ENCODE data around the gene PEAK1.

The PEAK1 gene

GRCh38 chr15:77356305-77356704, 63.6 kb downstream of the PEAK1 start:
- DNase-seq = no peak

GRCh38 chr15:77355321-77355720, 64.6 kb downstream of the PEAK1 start:
- no peak for DNase-seq

GRCh38 chr15:77354063-77354462, 65.8 kb downstream of the PEAK1 start:
- DNase-seq = no peak

GRCh38 chr15:77352887-77353286, 67.0 kb downstream of the PEAK1 start:
- no peak for DNase-seq

- DNase-seq = no peak
These were observed 69.1 kb downstream of the PEAK1 start for GRCh38 chr15:77350792-77351191.

- no peak for DNase-seq
These were observed 70.2 kb downstream of the PEAK1 start for GRCh38 chr15:77349666-77350065.

- no peak for DNase-seq
These were observed 71.4 kb downstream of the PEAK1 start for GRCh38 chr15:77348511-77348910.

DNA sequence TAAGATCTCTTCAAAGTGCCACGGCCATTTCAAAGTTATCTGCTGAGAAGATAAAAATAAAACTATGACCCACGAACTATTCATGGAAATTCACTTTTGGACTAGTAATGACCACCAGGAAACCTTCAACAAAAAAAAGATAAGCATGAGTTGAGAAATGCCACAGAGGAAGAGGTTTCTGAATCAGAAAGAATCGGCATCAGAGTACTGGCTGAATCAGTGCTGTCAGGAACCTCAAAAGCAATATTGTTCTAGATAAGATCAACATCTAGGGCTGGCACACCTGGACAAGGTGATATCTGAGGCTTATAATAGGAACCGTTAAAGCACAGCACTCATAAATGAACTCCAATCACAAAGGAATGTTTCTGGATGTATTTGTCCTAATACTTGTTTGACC, 72.7 kb downstream of the PEAK1 start:
- no peak for DNase-seq

DNA sequence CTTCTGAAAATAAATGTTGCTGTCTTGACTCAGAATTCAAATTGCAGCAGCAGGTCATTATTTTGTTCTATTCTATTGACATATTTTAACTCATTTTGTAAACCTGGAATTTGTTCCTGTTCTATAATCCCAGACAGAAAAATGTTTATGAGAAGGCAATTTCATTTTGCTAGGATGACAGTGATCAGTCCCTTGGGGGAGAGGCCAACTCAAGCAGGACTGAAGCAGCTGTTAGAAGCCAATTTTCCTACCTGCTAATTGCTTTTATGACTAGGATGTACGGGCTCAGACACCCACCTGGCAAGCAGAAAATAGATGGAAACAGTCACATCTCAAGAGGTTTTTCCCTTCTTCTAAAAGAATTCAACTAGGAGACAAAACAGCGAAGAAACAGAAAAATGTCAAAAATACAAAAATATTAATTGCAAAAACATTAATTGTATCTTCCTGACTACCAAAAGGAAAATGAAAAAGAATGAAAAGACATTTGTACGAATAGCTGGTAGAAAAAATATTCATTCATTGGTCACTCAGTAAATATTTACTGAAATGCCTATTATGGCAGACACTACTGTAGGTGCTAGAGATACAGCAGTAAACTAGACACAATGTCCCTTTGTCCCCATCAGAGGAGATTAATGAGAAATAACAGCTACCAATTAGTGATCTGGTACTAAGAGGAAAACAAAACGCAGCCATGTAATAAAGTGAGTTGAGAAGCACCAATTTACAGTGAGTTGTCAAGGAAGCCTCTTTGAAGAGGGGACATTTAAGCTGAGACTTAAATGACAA, 73.5 kb downstream of the PEAK1 start:
- DNase-seq = no peak

DNA sequence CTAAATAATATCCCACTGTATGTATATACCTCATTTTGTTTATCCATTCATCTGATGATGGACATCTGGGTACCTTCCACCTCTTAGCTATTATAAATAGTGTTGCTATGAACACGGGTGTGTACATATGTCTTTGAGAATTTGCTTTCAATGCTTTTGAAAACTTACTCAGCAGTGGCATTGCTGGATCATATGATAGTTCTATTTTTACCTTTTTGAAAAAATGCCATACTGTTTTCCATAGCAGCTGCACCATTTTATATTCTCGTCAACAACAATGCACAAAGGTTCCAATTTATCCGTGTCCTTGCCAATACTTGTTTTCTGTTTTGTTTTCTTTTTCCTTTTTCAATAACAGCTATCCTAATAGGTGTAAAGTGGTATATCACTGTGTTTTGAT, 77.1 kb downstream of the PEAK1 start:
- DNase-seq = no peak

DNA sequence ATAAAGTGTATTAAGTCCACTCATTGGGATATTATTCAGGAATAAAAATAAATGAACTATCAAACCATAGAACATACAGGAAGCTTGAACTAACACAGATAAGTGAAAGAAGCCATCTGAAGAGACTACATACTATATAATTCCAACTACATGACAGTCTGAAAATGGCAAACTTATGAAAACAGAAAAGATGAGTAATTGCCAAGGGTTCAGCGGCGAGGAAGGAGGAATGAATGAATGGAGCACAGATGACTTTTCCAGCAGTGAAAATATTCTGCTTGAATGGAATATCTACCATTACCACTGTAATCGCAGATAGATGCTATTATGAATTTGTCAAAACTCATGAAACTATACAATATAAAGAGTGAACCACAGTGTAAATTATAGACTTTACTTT, 79.7 kb downstream of the PEAK1 start:
- DNase-seq = no peak

GRCh38 chr15:77336006-77336405, 83.9 kb downstream of the PEAK1 start:
- DNase-seq = no peak

DNA sequence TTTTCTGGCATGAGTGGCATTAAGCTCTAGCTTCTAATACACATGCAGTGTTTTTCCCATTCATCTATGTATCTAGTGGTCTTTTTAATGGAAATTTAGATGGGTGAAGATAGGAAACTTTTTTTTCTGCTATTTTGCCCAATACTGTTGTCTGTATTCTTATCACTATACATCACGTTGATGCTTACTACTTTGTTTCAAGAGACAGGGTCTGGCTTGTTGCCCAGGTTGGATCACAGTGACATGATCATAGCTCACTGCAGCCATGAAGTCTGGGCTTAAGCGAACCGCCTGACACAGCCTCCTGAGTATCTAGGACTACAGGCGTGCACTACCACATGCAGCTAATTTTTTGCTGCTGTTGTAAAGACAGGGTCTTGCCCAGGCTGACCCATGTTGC, 84.6 kb downstream of the PEAK1 start:
- no peak for DNase-seq

GRCh38 chr15:77333166-77333565, 86.7 kb downstream of the PEAK1 start:
- DNase-seq = no peak

DNA sequence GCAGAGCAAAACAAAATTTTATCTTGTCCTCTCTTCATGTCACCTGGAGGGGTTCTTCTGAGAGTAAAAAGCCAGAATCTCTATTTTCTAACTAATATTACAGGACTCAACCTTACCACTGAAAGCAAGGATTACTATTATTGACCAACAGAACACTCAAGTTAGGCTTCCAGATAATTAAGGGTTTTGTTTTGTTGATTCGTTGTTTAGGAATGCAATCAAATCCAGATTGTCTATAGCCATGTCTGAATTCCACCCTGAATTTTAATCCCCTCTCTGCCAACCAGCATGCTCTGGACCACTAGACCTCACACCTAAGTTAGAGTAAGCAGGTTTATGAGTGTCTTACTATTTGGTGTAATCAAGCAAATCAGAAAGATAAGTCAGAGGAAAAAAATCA, 90.7 kb downstream of the PEAK1 start:
- no peak for DNase-seq

GRCh38 chr15:77327844-77328529, 91.9 kb downstream of the PEAK1 start:
- no peak for DNase-seq

DNA sequence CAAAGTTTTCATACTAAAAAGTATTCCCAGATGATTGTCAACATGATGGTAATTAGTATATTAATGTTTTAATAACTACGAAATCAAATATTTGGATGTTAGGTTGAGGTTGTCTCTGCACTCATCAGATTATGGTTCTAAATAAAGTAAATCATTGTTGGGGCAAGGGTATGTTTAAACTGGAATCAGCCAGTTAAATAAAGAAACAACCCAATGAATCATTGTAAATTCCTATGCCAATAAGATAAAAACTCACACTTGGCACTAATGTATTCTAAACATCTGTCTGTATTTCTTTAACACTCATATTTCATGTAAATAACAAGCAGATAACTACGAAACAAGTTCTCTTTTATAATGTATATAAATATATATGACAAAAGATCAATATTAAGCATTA, 92.7 kb downstream of the PEAK1 start:
- DNase-seq = no peak

DNA sequence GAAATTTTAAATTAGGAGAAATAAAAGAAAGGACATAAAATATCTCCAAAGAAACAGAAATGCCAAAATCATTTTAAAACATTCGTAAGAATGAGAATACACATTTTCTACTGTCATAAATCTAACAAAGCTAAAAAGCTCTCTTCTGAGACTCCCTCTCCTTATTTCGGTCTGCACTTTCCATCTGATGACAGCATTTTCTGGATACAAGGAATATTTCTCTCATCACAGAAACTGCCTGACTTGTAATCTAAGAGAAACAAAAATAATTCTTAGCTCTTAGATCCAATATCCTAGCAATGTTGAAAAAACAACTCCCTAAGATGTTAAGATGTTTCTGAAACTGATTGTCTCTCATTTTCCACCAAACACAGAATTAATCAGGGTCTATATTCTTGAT, 93.5 kb downstream of the PEAK1 start:
- DNase-seq = no peak

- DNase-seq = no peak
These were observed 107.4 kb downstream of the PEAK1 start for GRCh38 chr15:77312523-77312922.

- no peak for DNase-seq
These were observed 108.1 kb downstream of the PEAK1 start for GRCh38 chr15:77311618-77312398.

GRCh38 chr15:77311020-77311419, 108.9 kb downstream of the PEAK1 start:
- no peak for DNase-seq

DNA sequence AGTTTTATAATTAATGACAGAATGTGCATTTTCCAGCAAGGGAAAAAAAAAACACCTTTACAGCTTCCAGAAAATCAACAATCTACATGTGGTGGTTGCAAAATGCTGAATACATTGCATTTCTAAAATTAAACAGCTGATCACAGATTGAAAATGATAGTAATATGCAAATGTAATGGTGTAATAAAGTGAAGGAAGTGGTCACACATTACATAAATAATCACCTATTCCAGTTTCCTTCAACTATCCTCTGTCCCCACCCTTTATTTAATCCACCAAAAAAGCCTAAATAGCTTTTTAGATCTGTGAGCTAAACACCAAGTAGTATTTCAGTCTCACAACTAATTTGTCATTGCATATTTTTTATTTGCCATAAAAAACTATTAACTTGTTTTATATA, 110.5 kb downstream of the PEAK1 start:
- no peak for DNase-seq

DNA sequence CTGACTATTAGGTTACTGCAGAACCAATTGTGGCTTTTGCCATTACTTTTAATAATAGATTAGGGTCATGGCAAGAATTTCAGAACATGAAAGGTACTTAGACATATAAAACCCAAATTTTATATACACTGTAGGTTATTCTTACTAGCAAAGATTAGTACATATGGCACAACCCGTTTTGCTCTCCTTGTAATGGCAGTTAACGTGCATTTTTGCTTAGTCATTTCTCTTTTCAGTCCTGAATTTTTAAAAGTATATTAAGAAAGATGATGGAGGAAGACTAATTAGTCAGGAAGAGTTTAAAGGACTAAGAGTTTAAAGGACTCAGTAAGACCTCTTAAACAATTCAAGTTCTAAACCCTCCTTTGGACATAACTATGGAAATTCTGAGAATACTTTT, 114.0 kb downstream of the PEAK1 start:
- DNase-seq = no peak

DNA sequence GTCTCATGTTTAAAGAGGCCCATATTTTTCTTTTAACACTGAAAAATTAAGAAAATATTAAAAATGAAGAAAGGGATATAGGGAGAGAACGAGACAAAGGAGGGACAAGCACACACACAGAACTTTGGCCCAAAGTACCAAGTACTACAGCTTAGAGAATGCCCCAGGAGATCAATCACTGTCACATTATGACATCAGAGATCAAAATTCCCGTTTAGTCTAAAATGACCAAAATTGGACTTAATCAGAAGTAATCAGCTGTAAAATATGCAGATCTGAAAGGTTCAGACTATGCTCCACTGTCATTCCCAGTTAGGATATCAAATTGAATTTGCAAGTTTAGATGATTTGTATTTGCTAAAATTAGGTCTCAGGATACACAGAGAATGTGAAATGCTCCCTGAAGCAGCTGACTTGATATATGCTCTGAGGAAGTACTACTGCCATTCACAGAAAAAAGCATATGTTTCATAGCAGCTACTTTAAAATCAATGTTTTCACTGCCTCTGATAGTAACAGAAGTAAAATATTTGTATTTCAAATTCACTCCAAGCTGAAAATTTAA, 123.0 kb downstream of the PEAK1 start:
- DNase-seq = no peak
